WTC11 (cell line): ENCODE data around the gene CYB5D1. TPM values are rescaled to one million over a fixed set of nuclear protein-coding genes. Genes with fewer than 3 reads are reported as not detected.

Experiments used
- ATAC-seq: fragments of 200-7000 bp; cut with Tn5 transposase; 2 replicates; pipeline ENCODE4 v1.10.0; 2021; ENCODE audit warnings: mild to moderate bottlenecking, moderate library complexity
- CTCF ChIA-PET: fragments of 300-600 bp; sonication (Branson Sonifier 250); formaldehyde crosslinking; loops from one replicate; lab custom pipeline; 2021; ENCODE audit warnings: antibody characterized with exemption; lab: Charles Lee
- POLR2A ChIA-PET: fragments of 350-600 bp; sonication (Branson Sonifier 250); formaldehyde crosslinking; loops from one replicate; lab custom pipeline; 2021; ENCODE audit warnings: antibody characterized with exemption; lab: Charles Lee
- DNase-seq: peaks from one replicate; pipeline ENCODE4 v3.0.0; 2021; ENCODE audit warnings: low spot score
- H3K27ac Mint-ChIP-seq: 2 replicates; pipeline ENCODE4 v1.8.0; 2021; ENCODE audit warnings: mixed read lengths
- H3K27me3 Mint-ChIP-seq: 2 replicates; pipeline ENCODE4 v1.8.0; 2021; ENCODE audit warnings: low read depth, mild to moderate bottlenecking, moderate library complexity, mixed read lengths
- H3K36me3 Mint-ChIP-seq: 2 replicates; pipeline ENCODE4 v1.8.0; 2021; ENCODE audit warnings: mixed read lengths
- H3K4me1 Mint-ChIP-seq: 2 replicates; pipeline ENCODE4 v1.8.0; 2022; ENCODE audit warnings: mixed read lengths
- H3K4me3 Mint-ChIP-seq: 2 replicates; pipeline ENCODE4 v1.8.0; 2021; ENCODE audit warnings: mild to moderate bottlenecking, moderate library complexity, mixed read lengths
- H3K9me3 Mint-ChIP-seq: 2 replicates; pipeline ENCODE4 v1.8.0; 2021; ENCODE audit warnings: mixed read lengths
- CREB1 ChIP-seq: sonication (generic); formaldehyde crosslinking; IDR thresholded peaks from 2 replicates; pipeline ENCODE4 v1.8.0; 2023; ENCODE audit warnings: mild to moderate bottlenecking, missing genetic modification reagents
- GRHL2 ChIP-seq: fragments of 250-450 bp; sonication (Bioruptor Pico); IDR thresholded peaks from 2 replicates; pipeline ENCODE4 v1.8.0; 2022; ENCODE audit warnings: mild to moderate bottlenecking, moderate library complexity; ENCODE audit not compliant: insufficient replicate concordance, severe bottlenecking
- GTF2I ChIP-seq: fragments of 250-450 bp; sonication (Bioruptor Pico); conservative IDR thresholded peaks from 2 replicates; pipeline ENCODE4 v1.4.0; 2021; ENCODE audit warnings: mild to moderate bottlenecking
- NR1H2 ChIP-seq: sonication (generic); formaldehyde crosslinking; IDR thresholded peaks from 2 replicates; pipeline ENCODE4 v1.9.0; 2021; ENCODE audit warnings: mild to moderate bottlenecking, moderate library complexity, missing genetic modification reagents
- OVOL2 ChIP-seq: fragments of 250-450 bp; sonication (Bioruptor Pico); IDR thresholded peaks from 2 replicates; pipeline ENCODE4 v1.9.0; 2021; ENCODE audit warnings: mild to moderate bottlenecking, borderline replicate concordance
- PRRX2 ChIP-seq: fragments of 250-450 bp; sonication (Bioruptor Pico); IDR thresholded peaks from 2 replicates; pipeline ENCODE4 v1.8.0; 2021; ENCODE audit warnings: mild to moderate bottlenecking
- RORB ChIP-seq: fragments of 250-450 bp; sonication (Bioruptor Pico); IDR thresholded peaks from 2 replicates; pipeline ENCODE4 v1.9.0; 2021; ENCODE audit warnings: mild to moderate bottlenecking
- SMAD4 ChIP-seq: sonication (generic); formaldehyde crosslinking; IDR thresholded peaks from 2 replicates; pipeline ENCODE4 v1.8.0; 2022; ENCODE audit warnings: mild to moderate bottlenecking, missing genetic modification reagents
- TEAD4 ChIP-seq: sonication (generic); formaldehyde crosslinking; IDR thresholded peaks from 2 replicates; pipeline ENCODE4 v1.8.0; 2022; ENCODE audit warnings: mild to moderate bottlenecking, missing genetic modification reagents
- ZBTB21 ChIP-seq: sonication (generic); formaldehyde crosslinking; IDR thresholded peaks from 2 replicates; pipeline ENCODE4 v1.8.1; 2023; ENCODE audit warnings: mild to moderate bottlenecking, missing genetic modification reagents, borderline replicate concordance
- ZNF416 ChIP-seq: fragments of 250-450 bp; sonication (Bioruptor Pico); IDR thresholded peaks from 2 replicates; pipeline ENCODE4 v1.9.0; 2021; ENCODE audit warnings: mild to moderate bottlenecking, inconsistent platforms
- total RNA-seq: library from RNA; stranded (reverse); gene quantifications from 3 replicates; pipeline ENCODE4 v1.2.3, GENCODE V29; 2021
- TF ChIP-seq, protein P1 (sequence below): sonication (generic); formaldehyde crosslinking; IDR thresholded peaks from 2 replicates; pipeline ENCODE4 v1.8.0; 2022; ENCODE audit warnings: mild to moderate bottlenecking, missing genetic modification reagents
- TF ChIP-seq, protein P2 (sequence below): fragments of 200-600 bp; IDR thresholded peaks from 2 replicates; pipeline ENCODE4 v1.8.0; 2022; ENCODE audit warnings: antibody characterized with exemption
- TF ChIP-seq, protein P3 (sequence below): sonication (generic); formaldehyde crosslinking; IDR thresholded peaks from 2 replicates; pipeline ENCODE4 v1.8.1; 2022; ENCODE audit warnings: mild to moderate bottlenecking, moderate library complexity, missing genetic modification reagents
- TF ChIP-seq, protein P4 (sequence below): fragments of 250-450 bp; sonication (Bioruptor Pico); IDR thresholded peaks from 2 replicates; pipeline ENCODE4 v1.9.0; 2021; ENCODE audit warnings: moderate library complexity, mild to moderate bottlenecking, inconsistent platforms, borderline replicate concordance
- TF ChIP-seq, protein P5 (sequence below): sonication (generic); formaldehyde crosslinking; conservative IDR thresholded peaks from 2 replicates; pipeline ENCODE4 v1.8.1; 2022; ENCODE audit warnings: mild to moderate bottlenecking, missing genetic modification reagents
- TF ChIP-seq, protein P6 (sequence below): sonication (generic); formaldehyde crosslinking; IDR thresholded peaks from 2 replicates; pipeline ENCODE4 v1.8.1; 2023; ENCODE audit warnings: mild to moderate bottlenecking, missing genetic modification reagents
- TF ChIP-seq, protein P7 (sequence below): sonication (generic); formaldehyde crosslinking; IDR thresholded peaks from 2 replicates; pipeline ENCODE4 v1.8.1; 2022; ENCODE audit warnings: low read depth, missing genetic modification reagents, borderline replicate concordance

Gene CYB5D1
- total RNA-seq, 1 experiment from 2014 or later, result 15.2 TPM

DNA sequence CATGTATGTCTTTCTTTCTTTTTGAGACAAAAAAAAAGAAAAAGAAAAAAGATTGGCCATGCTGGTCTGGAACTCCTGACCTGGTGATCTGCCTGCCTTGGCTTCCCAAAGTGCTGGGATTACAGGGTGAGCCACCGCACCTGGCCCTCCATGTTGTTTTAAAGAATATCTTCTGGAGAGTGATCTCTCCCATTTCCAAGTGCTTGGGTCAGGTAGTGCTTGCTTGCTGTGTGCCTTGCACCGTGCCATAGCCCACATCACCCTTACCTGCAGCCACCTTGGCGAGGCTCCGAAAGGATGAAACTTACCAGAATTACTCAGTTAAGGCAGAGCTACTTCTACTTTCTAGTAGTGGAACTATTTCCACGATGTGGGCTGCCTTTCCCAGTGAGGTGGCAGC is 42.8 kb upstream of the CYB5D1 start:
- Mint-ChIP-seq H3K9me3 (no peaks in the 10 kb centered on the region), H3K4me3 (no peak overlapping the region), H3K4me1 (no peaks in the 10 kb centered on the region), H3K27ac (no peak overlapping the region), H3K27me3 (peaks cover 3% of the 10 kb centered on the region), H3K36me3 (no peaks in the 10 kb centered on the region)
- ATAC-seq, result no peak
- DNase-seq, result no peak
- TF ChIP-seq, protein P1, sequence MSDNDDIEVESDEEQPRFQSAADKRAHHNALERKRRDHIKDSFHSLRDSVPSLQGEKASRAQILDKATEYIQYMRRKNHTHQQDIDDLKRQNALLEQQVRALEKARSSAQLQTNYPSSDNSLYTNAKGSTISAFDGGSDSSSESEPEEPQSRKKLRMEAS (CRISPR knock-in tag), result no peak
- ChIA-PET CTCF (interaction anchor here (1.1 kb wide), 2 partner anchors 226 to 259 kb away, joined by 3 read pairs; no protein-coding TSS in a partner anchor), POLR2A (no interaction called here)

DNA sequence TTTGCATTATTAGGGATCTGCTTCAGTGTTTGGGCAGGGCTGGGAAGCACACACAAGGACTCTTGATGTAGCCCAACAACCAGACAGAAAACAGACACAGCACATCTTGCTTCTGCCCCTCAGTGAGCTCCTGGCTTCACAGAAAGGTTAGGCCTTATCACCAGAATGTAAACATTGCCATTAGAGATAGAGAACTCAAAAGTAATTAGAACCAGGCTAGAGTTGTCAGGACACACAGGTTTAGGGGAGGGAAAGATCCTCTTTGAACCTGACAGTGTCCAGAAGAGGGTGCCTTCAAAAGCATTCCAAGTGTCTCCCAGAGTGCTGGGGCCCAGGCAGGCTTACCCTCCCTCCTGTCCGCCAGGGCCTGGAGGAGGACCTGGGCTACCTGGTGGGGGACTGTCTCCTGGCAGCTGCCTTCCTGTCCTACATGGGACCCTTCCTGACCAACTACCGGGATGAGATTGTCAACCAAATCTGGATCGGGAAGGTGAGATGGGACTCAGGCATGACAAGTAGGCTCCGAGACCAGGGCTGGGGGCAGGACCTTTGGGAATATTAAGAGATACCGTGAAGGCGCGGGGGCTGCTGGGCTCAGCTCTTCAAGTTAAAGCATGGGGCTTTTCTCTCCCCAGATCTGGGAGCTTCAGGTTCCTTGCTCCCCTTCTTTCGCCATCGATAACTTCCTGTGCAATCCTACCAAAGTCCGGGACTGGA is 40.7 kb upstream of the CYB5D1 start:
- DNase-seq (no peak), ATAC-seq (no peak)
- Mint-ChIP-seq H3K36me3 (no peaks in the 10 kb centered on the region), H3K27ac (no peak overlapping the region), H3K27me3 (peaks cover 3% of the 10 kb centered on the region), H3K4me1 (no peaks in the 10 kb centered on the region), H3K9me3 (no peaks in the 10 kb centered on the region), H3K4me3 (no peak overlapping the region)
- no peak for TF ChIP-seq OVOL2
- no peak for TF ChIP-seq ZBTB21 (CRISPR knock-in tag)
- TF ChIP-seq TEAD4 (CRISPR knock-in tag), result no peak
- TF ChIP-seq NR1H2, result no peak
- TF ChIP-seq, protein P2, sequence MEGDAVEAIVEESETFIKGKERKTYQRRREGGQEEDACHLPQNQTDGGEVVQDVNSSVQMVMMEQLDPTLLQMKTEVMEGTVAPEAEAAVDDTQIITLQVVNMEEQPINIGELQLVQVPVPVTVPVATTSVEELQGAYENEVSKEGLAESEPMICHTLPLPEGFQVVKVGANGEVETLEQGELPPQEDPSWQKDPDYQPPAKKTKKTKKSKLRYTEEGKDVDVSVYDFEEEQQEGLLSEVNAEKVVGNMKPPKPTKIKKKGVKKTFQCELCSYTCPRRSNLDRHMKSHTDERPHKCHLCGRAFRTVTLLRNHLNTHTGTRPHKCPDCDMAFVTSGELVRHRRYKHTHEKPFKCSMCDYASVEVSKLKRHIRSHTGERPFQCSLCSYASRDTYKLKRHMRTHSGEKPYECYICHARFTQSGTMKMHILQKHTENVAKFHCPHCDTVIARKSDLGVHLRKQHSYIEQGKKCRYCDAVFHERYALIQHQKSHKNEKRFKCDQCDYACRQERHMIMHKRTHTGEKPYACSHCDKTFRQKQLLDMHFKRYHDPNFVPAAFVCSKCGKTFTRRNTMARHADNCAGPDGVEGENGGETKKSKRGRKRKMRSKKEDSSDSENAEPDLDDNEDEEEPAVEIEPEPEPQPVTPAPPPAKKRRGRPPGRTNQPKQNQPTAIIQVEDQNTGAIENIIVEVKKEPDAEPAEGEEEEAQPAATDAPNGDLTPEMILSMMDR, result no peak
- TF ChIP-seq, protein P3, sequence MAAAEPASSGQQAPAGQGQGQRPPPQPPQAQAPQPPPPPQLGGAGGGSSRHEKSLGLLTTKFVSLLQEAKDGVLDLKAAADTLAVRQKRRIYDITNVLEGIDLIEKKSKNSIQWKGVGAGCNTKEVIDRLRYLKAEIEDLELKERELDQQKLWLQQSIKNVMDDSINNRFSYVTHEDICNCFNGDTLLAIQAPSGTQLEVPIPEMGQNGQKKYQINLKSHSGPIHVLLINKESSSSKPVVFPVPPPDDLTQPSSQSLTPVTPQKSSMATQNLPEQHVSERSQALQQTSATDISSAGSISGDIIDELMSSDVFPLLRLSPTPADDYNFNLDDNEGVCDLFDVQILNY, result no peak
- TF ChIP-seq, protein P4, sequence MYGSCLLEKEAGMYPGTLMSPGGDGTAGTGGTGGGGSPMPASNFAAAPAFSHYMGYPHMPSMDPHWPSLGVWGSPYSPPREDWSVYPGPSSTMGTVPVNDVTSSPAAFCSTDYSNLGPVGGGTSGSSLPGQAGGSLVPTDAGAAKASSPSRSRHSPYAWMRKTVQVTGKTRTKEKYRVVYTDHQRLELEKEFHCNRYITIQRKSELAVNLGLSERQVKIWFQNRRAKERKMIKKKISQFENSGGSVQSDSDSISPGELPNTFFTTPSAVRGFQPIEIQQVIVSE (CRISPR knock-in tag), result no peak
- no peak for TF ChIP-seq GRHL2 (CRISPR knock-in tag)
- no peak for TF ChIP-seq ZNF416
- TF ChIP-seq CREB1 (CRISPR knock-in tag), result no peak
- ChIA-PET CTCF (interaction anchor here (0.6 to 2.2 kb wide), 5 partner anchors 8 to 199 kb away, joined by 3 to 10 read pairs (median 4); partner anchors contain the start of gene DNAH2), POLR2A (no interaction called here)

DNA sequence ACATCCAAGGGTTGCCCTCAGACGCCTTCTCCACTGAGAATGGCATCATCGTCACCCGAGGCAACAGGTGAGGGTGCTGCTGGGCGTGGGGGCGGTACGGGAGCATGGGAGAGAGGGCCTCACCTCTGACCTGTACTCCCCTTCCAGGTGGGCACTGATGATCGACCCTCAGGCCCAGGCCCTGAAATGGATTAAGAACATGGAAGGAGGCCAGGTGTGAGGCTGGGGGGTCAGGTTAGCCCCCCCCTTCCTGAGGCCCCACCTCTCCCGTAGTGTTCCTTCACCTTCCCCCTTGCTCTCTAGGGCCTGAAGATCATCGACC is 40.2 kb upstream of the CYB5D1 start:
- CTCF ChIA-PET, result interaction anchor here (0.9 to 2.2 kb wide), 4 partner anchors 74 to 256 kb away, joined by 3 to 10 read pairs (median 4); no protein-coding TSS in a partner anchor
- no peaks in the 10 kb centered on the region for H3K36me3 Mint-ChIP-seq
- TF ChIP-seq, protein P5, sequence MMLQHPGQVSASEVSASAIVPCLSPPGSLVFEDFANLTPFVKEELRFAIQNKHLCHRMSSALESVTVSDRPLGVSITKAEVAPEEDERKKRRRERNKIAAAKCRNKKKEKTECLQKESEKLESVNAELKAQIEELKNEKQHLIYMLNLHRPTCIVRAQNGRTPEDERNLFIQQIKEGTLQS, result no peak
- no peak for TF ChIP-seq PRRX2
- TF ChIP-seq SMAD4, result no peak
- TF ChIP-seq, protein P6, sequence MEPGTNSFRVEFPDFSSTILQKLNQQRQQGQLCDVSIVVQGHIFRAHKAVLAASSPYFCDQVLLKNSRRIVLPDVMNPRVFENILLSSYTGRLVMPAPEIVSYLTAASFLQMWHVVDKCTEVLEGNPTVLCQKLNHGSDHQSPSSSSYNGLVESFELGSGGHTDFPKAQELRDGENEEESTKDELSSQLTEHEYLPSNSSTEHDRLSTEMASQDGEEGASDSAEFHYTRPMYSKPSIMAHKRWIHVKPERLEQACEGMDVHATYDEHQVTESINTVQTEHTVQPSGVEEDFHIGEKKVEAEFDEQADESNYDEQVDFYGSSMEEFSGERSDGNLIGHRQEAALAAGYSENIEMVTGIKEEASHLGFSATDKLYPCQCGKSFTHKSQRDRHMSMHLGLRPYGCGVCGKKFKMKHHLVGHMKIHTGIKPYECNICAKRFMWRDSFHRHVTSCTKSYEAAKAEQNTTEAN, result no peak
- TF ChIP-seq, protein P1 (CRISPR knock-in tag), result no peak
- no peak for TF ChIP-seq RORB
- TF ChIP-seq, protein P7, sequence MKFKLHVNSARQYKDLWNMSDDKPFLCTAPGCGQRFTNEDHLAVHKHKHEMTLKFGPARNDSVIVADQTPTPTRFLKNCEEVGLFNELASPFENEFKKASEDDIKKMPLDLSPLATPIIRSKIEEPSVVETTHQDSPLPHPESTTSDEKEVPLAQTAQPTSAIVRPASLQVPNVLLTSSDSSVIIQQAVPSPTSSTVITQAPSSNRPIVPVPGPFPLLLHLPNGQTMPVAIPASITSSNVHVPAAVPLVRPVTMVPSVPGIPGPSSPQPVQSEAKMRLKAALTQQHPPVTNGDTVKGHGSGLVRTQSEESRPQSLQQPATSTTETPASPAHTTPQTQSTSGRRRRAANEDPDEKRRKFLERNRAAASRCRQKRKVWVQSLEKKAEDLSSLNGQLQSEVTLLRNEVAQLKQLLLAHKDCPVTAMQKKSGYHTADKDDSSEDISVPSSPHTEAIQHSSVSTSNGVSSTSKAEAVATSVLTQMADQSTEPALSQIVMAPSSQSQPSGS, result no peak
- no peak for TF ChIP-seq GTF2I (CRISPR knock-in tag)
- H3K27ac Mint-ChIP-seq, result no peak overlapping the region
- DNase-seq (no peak), ATAC-seq (no peak)
- peaks cover 3% of the 10 kb centered on the region for H3K27me3 Mint-ChIP-seq
- POLR2A ChIA-PET, result no interaction called here
- no peaks in the 10 kb centered on the region for H3K4me1 Mint-ChIP-seq
- no peaks in the 10 kb centered on the region for H3K9me3 Mint-ChIP-seq
- no peak overlapping the region for H3K4me3 Mint-ChIP-seq
